HUES6 (cell line): Measurements from ENCODE around the gene ATN1.
A peak's percentile ranks its signal among the peaks of the same experiment; 100 is the strongest.

Experiments used
- H3K27ac ChIP-seq: 2 replicates; pipeline ENCODE4 v1.7.0; 2013; ENCODE audit warnings: low read depth, mild to moderate bottlenecking, low read length, inconsistent platforms
- H3K27me3 ChIP-seq: 2 replicates; pipeline ENCODE4 v1.6.1; 2013; ENCODE audit warnings: low read length; ENCODE audit not compliant: control insufficient read depth, insufficient read depth
- H3K36me3 ChIP-seq: 2 replicates; pipeline ENCODE4 v1.6.1; 2013; ENCODE audit warnings: low read length; ENCODE audit not compliant: control insufficient read depth, insufficient read depth
- H3K4me1 ChIP-seq: 2 replicates; pipeline ENCODE4 v1.6.1; 2013; ENCODE audit warnings: low read length; ENCODE audit not compliant: control insufficient read depth, insufficient read depth
- H3K4me3 ChIP-seq: 2 replicates; pipeline ENCODE4 v1.5.1; 2013; ENCODE audit warnings: low read depth, low read length
- H3K9ac ChIP-seq: one replicate; pipeline ENCODE4 v1.6.1; 2013; ENCODE audit warnings: mild to moderate bottlenecking, low read length
- H3K9me3 ChIP-seq: 2 replicates; pipeline ENCODE4 v1.6.1; 2013; ENCODE audit warnings: low read depth, low read length; ENCODE audit not compliant: control insufficient read depth, insufficient read depth

Gene ATN1

DNA sequence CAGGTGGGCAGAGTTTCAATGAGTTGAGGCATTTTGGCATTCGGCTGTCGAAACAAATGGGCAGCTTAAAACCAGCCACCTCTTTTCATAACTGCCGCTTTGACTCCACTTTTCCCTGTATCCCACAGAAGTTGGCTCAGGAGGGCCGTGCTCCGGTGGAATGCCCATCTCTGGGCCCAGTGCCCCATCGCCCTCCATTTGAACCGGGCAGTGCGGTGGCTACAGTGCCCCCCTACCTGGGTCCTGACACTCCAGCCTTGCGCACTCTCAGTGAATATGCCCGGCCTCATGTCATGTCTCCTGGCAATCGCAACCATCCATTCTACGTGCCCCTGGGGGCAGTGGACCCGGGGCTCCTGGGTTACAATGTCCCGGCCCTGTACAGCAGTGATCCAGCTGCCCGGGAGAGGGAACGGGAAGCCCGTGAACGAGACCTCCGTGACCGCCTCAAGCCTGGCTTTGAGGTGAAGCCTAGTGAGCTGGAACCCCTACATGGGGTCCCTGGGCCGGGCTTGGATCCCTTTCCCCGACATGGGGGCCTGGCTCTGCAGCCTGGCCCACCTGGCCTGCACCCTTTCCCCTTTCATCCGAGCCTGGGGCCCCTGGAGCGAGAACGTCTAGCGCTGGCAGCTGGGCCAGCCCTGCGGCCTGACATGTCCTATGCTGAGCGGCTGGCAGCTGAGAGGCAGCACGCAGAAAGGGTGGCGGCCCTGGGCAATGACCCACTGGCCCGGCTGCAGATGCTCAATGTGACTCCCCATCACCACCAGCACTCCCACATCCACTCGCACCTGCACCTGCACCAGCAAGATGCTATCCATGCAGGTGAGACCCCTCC, 10.8 kb downstream of the ATN1 start:
- Histone ChIP-seq H3K9me3 (no peaks in the 10 kb centered on the region), H3K4me1 (peaks cover 17% of the 10 kb centered on the region), H3K27ac (peak overlapping the region; percentile 65), H3K36me3 (peaks cover 53% of the 10 kb centered on the region), H3K9ac (peak overlapping the region; percentile 99), H3K27me3 (no peaks in the 10 kb centered on the region), H3K4me3 (peak overlapping the region; percentile 71)

DNA sequence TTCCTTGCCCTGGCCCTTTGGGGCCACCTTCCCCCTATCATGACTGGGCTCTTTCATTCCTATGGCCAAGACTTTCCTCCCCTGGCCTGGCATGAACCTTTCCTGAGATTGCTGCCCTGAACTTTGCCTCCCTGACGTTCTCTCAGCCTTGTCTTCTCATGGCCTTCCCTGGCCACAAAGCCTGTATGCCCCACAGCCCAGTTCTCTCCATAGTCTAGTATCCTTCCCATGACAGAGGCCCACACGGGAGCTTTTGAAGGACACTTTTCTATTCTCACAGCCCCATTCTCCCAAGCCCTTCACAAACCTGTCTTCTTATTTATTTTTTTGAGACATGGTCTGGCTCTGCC, 11.4 kb downstream of the ATN1 start:
- H3K27ac ChIP-seq: no peak overlapping the region
- H3K4me3 ChIP-seq: no peak overlapping the region
- H3K9me3 ChIP-seq: no peaks in the 10 kb centered on the region
- peaks cover 17% of the 10 kb centered on the region for H3K4me1 ChIP-seq
- H3K9ac ChIP-seq: no peak overlapping the region
- peaks cover 47% of the 10 kb centered on the region for H3K36me3 ChIP-seq
- no peaks in the 10 kb centered on the region for H3K27me3 ChIP-seq

DNA sequence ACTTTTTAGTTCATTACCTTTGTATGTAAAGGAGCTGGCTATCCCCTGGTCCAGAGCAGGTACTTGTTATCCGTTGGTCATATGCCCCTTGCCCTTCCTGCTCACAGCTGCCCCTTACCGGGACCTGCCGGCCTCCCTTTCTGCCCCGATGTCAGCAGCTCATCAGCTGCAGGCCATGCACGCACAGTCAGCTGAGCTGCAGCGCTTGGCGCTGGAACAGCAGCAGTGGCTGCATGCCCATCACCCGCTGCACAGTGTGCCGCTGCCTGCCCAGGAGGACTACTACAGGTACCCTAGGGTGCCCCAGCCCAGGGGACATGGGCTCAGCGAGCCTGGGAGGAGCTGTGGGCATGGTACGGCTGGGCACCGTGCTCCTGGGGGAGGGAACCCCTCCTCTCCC, 13.5 kb downstream of the ATN1 start:
- Histone ChIP-seq H3K27me3 (no peaks in the 10 kb centered on the region), H3K9me3 (no peaks in the 10 kb centered on the region), H3K27ac (no peak overlapping the region), H3K36me3 (peaks cover 28% of the 10 kb centered on the region), H3K4me3 (no peak overlapping the region), H3K4me1 (peaks cover 29% of the 10 kb centered on the region), H3K9ac (no peak overlapping the region)

DNA sequence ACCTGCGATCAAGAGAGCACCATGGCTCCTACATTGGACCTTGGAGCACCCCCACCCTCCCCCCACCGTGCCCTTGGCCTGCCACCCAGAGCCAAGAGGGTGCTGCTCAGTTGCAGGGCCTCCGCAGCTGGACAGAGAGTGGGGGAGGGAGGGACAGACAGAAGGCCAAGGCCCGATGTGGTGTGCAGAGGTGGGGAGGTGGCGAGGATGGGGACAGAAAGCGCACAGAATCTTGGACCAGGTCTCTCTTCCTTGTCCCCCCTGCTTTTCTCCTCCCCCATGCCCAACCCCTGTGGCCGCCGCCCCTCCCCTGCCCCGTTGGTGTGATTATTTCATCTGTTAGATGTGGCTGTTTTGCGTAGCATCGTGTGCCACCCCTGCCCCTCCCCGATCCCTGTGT, 14.0 kb downstream of the ATN1 start:
- peaks cover 26% of the 10 kb centered on the region for H3K36me3 ChIP-seq
- no peak overlapping the region for H3K27ac ChIP-seq

DNA sequence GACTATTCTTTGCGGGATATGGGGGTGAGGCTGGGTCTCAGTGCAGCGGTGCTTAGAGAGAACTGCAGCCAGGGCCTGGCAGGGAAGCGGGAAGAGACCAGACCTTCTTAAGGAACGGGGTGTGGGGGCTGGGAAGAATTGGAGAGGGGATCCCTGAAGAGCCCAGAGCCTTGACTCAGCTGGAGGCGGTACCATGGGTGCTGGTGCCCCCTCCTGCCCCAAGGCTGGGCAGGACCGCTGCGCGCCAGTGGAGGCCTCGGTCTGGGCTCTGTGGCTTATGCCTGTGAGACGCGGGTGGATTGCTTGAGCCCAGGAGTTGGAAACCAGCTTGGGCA, 14.5 kb downstream of the ATN1 start:
- H3K27me3 ChIP-seq: no peaks in the 10 kb centered on the region
- no peak overlapping the region for H3K9ac ChIP-seq
- H3K27ac ChIP-seq: 0 out of 2 replicates have a peak overlapping the region, but pooled peaks have one; percentile 99
- no peak overlapping the region for H3K4me3 ChIP-seq
- peaks cover 30% of the 10 kb centered on the region for H3K4me1 ChIP-seq
- no peaks in the 10 kb centered on the region for H3K9me3 ChIP-seq
- peaks cover 26% of the 10 kb centered on the region for H3K36me3 ChIP-seq

More for the DNA sequence above, 14.0 kb downstream of the ATN1 start:
- peaks cover 28% of the 10 kb centered on the region for H3K4me1 ChIP-seq
- no peak overlapping the region for H3K4me3 ChIP-seq
- H3K9me3 ChIP-seq: no peaks in the 10 kb centered on the region
- no peak overlapping the region for H3K9ac ChIP-seq
- H3K27me3 ChIP-seq: no peaks in the 10 kb centered on the region

DNA sequence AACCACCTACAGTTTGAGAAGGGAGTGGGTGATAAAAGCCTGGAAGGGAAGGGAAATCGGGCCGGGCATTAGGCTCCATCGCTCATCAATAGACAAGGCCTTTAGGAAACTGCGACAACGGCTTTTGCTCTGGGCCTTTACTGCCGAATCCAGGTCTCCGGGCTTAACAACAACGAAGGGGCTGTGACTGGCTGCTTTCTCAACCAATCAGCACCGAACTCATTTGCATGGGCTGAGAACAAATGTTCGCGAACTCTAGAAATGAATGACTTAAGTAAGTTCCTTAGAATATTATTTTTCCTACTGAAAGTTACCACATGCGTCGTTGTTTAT, 15.6 kb downstream of the ATN1 start:
- peaks cover 26% of the 10 kb centered on the region for H3K36me3 ChIP-seq
- peak overlapping the region; percentile 94 for H3K9ac ChIP-seq
- H3K4me3 ChIP-seq: peak overlapping the region; percentile 84
- no peaks in the 10 kb centered on the region for H3K9me3 ChIP-seq
- H3K27ac ChIP-seq: peak overlapping the region; percentile 99
- H3K4me1 ChIP-seq: peaks cover 28% of the 10 kb centered on the region
- H3K27me3 ChIP-seq: no peaks in the 10 kb centered on the region

DNA sequence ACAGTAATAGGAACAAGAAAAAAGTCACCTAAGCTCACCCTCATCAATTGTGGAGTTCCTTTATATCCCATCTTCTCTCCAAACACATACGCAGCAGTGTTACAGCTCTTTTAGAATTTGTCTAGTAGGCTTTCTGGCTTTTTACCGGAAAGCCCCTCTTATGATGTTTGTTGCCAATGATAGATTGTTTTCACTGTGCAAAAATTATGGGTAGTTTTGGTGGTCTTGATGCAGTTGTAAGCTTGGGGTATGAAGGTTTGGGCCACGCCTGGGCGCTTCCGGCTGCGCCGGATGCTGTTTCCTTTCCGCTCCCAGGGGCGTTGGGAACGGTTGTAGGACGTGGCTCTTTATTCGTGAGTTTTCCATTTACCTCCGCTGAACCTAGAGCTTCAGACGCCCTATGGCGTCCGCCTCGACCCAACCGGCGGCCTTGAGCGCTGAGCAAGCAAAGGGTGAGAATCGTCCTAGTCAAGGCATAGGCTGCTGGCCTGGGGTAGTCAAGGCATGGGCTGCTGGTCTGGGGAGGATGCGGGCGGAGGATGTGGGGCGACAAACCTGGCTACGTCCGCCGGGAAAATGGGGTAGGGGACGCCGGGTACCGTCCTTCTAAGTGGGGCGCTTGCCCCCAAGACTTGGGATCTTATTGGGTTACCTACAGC, 16.1 kb downstream of the ATN1 start, which contains the start of the genes C12orf57 and RNU7-1:
Gene C12orf57, plus strand, starts transcription at position 301 of the 659 bp plus-strand sequence. Its CDS starts 100 bp downstream, at position 401.
Gene RNU7-1, plus strand, starts transcription at position 95 of the 659 bp plus-strand sequence.
- Histone ChIP-seq H3K4me1 (peaks cover 24% of the 10 kb centered on the region), H3K27me3 (no peaks in the 10 kb centered on the region), H3K4me3 (peak within 1 kb of the TSS; percentile 84), H3K9ac (peak within 1 kb of the TSS; percentile 94), H3K27ac (peak within 1 kb of the TSS; percentile 99), H3K36me3 (peaks cover 25% of the 10 kb centered on the region), H3K9me3 (no peaks in the 10 kb centered on the region)

DNA sequence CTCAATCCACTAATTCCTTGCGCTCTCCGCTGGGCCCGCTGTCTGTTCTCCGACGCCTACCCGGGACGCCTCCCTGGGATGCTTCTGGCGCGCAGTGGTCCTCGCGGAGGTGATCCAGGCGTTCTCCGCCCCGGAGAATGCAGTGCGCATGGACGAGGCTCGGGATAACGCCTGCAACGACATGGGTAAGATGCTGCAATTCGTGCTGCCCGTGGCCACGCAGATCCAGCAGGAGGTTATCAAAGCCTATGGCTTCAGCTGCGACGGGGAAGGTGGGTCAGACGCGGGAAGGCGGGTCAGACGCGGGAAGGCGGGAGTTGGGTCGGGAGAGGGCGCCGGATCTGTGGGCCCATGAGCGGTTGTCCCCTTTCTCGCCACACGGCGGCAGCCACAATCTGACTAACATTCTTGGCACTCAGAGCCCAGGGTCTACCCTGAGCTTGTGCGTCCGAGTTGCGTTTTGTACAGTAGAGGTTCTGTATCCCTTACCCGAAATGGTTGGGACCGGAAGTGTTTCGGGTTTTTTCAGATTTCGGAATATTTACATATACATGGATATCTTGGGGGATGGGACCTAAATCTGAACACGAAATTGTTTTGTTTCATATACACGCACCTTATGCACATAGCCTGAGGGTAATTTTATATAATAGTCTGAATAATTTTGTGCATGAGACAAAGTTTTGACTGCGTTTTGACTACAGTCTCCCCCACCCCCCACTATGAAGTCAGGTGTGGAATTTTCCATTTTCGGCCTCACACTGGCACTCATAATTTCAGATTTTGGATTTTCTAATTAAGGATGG, 16.8 kb downstream of the ATN1 start:
- no peaks in the 10 kb centered on the region for H3K27me3 ChIP-seq
- H3K9ac ChIP-seq: peak overlapping the region; percentile 94

DNA sequence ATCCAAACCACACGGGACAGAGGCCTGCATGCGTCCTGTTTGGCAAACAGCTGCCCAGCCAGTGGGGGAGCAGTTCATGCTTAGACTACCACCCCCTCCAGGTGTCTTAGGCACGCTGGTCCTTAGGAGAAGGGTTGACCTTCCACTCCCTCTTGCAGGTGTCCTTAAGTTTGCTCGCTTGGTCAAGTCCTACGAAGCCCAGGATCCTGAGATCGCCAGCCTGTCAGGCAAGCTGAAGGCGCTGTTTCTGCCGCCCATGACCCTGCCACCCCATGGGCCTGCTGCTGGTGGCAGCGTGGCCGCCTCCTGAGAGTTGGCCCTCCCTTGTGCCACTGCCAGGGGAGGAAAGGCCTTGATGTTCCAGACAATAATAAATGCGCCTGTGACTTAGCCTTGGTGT, 17.9 kb downstream of the ATN1 start:
- Histone ChIP-seq H3K9ac (peak overlapping the region; percentile 21), H3K4me1 (peaks cover 24% of the 10 kb centered on the region), H3K9me3 (no peaks in the 10 kb centered on the region), H3K27me3 (no peaks in the 10 kb centered on the region), H3K36me3 (peaks cover 12% of the 10 kb centered on the region), H3K4me3 (peak overlapping the region; percentile 84), H3K27ac (no peak overlapping the region)

More for the DNA sequence above, 16.8 kb downstream of the ATN1 start:
- H3K36me3 ChIP-seq: peaks cover 18% of the 10 kb centered on the region
- H3K27ac ChIP-seq: peak overlapping the region; percentile 99
- H3K4me3 ChIP-seq: peak overlapping the region; percentile 84
- no peaks in the 10 kb centered on the region for H3K9me3 ChIP-seq
- H3K4me1 ChIP-seq: peaks cover 24% of the 10 kb centered on the region

DNA sequence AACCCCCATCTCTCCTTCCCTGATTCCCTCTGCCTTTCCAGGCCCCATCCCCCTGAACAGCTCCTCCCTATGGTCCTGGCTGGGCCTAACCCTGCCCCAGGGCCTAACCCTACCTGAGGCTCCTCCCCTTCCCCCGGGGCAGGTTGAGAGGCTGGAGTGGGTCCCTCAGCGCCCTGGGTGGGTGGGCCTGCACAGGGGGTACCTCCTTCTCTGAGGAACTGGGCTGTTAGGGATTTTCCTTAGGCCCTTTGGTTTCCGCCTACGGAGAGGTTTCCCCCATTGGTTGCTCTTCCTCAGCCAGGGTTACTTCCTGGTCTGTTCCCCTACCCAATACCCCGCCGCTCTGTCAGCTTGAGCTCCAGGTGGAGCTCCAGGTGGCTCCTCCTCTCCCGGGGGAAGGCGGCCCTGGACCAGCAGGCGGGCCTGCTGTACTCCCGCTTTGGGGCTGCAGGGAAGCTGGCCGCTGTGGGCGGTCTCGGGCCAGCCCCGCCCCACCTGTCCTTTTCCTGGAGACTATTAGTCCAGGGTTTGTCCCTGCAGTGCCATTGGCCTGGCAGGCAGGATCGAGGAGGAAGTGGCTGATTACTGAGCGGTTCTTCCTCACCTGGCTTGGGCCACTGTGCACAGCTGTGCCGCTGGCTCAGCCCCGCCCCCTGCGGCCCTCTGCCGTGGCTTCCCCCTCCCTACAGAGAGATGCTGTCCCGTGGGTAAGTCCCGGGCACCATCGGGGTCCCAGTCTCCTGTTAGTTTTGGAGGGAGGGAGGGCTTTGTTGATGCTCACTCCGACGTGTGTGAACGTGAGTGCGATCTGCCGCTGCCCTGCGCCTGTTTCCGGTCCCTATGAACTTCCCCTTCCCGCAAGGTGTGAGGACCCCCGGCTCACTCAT, 18.5 kb downstream of the ATN1 start:
- Histone ChIP-seq H3K4me3 (peak overlapping the region; percentile 84), H3K27ac (no peak overlapping the region), H3K36me3 (peaks cover 6% of the 10 kb centered on the region), H3K9ac (peak overlapping the region; percentile 57), H3K9me3 (no peaks in the 10 kb centered on the region), H3K27me3 (no peaks in the 10 kb centered on the region), H3K4me1 (peaks cover 30% of the 10 kb centered on the region)
